Fibroblast of skin of scalp (primary cell): ENCODE measurements around the gene SLC17A4. TPM values are rescaled to one million over a fixed set of nuclear protein-coding genes. Genes with fewer than 3 reads are reported as not detected.
A peak's percentile ranks its signal among the peaks of the same experiment; 100 is the strongest.
"Not testable (repeated sequence)": the region's sequence is repeated elsewhere in the genome, so short reads cannot be mapped to it uniquely, and the experiment has no call there.

Experiments
- DNase-seq: peaks from one replicate; pipeline ENCODE4 v3.0.0-alpha.2; 2013
- polyA plus RNA-seq, 2 experiments: library from polyadenylated mRNA; unstranded; fragments of 120-200 nt; gene quantifications; one replicate each; pipeline ENCODE4 v1.2.1, GENCODE V29; 2013; ENCODE audit not compliant: insufficient read length in 2 of 2

The SLC17A4 gene, protein sequence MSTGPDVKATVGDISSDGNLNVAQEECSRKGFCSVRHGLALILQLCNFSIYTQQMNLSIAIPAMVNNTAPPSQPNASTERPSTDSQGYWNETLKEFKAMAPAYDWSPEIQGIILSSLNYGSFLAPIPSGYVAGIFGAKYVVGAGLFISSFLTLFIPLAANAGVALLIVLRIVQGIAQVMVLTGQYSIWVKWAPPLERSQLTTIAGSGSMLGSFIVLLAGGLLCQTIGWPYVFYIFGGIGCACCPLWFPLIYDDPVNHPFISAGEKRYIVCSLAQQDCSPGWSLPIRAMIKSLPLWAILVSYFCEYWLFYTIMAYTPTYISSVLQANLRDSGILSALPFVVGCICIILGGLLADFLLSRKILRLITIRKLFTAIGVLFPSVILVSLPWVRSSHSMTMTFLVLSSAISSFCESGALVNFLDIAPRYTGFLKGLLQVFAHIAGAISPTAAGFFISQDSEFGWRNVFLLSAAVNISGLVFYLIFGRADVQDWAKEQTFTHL
- not detected for polyA plus RNA-seq (2013, experiment 1 of 2; ENCODE audit: insufficient read length)
- not detected for polyA plus RNA-seq (2013, experiment 2 of 2; ENCODE audit: insufficient read length)

DNA sequence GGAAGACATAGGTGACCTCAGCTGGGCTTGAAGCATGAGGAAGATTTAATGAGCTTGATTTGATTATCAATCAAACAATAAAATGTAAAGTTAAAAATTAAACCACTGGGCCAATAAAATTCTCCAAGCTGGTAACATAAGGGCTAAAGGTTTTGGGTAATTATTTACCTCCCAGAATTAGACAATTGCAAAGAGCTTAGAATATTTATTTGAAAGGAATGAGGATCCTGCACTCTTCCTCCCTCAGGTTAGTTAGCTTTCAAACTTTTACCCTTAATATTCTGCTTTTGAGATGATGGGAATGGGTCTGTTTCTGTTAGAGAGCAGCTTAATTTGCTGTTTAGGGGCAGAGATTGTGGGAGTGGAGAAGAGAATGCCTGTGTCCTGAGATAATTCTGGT lies at the start of gene SLC17A4:
SLC17A4 (plus strand) TSS at position 208 of the 400 bp plus-strand sequence. CDS start 7,221 bp downstream, outside the sequence.
- no peak for DNase-seq

DNA sequence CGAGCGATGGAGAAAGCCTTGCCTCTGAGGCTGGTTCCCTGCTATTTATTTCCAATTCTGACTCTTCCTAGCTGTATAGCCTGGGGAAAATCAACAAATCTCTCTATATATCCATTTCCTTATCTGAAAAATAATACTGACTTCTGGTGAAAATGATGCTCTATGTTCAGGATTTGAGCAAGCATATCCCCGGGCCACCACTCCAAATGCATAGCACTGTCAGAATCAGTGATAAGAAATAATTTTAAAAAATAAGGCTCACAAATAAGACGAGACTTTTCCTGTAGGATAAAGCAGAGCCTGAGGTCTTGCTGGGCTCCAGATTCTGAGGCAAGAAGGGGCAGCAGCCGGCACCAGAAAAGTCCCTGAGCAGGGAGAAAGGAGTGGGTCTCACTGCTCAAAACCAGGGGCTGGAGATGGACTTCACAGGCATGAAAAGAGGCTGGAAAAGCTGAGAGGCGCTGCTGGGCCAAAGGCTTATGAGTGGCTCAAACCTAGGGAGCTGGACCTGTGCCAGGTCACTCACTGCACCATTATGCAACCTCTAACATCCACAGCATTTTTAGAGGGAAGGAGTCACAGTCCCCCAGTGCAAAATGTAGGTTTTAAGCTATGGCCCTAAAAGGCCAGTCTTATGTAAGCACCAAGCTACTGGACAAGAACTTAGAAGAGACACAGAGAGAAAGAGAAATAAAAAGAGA lies 48.1 kb upstream of the SLC17A4 start:
- peak; percentile 2 for DNase-seq

DNA sequence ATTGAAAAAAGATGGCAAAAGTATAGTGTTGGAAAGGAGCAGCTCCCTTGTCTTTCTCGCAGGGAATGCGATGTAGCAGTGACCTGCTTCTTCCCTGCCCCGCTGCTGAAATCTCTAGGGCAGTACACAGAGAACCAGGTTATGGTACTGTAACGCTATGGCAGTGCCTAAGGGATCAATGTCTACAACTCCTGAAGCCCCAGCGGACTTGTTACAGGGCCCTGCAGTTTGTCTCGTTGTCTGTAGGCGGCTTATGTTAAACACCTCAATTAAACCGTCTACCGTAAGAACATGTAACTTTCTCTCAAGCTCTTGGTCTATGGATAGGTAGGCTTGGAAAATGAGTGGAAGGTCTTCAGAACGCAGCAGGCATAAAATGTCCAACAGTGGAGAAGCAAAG lies 44.8 kb upstream of the SLC17A4 start:
- DNase-seq = no peak

DNA sequence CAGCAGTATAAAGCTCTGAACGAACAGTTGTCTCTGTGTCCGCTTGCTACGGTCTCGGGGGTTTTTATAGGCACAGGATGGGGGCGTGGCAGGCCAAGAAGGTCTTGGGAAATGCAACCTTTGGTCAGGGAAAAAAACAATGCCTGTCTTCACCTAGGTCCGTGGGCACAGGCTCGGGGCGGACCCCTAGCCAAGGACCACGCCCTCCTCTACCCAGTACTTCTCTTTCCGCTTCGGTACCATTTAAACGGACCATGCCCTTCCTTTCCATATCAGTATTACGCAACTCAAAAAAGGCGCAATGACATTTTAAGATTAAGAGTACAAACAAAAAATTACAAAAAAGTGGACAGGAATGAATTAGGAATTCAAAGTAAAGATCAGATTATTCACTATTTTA lies 44.3 kb upstream of the SLC17A4 start:
- no peak for DNase-seq

DNA sequence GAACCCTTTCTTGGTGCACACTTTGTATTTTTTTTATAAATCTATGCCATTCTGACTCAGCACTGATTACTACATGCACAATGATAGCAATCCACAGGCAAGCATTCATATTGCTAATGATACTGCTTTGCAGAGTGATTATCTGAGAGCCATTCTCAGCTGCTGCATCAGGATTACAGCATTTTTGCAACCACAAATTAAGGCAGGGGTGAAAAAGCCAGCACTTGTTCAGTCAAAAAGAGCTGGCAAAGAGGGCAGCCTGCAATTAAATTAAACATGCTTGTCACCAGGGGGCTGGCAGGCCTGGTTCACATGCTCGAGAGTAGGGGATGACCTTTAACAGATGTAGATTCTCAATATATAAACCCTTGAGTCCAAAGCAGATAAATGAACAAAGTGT lies 40.7 kb upstream of the SLC17A4 start:
- DNase-seq = no peak

DNA sequence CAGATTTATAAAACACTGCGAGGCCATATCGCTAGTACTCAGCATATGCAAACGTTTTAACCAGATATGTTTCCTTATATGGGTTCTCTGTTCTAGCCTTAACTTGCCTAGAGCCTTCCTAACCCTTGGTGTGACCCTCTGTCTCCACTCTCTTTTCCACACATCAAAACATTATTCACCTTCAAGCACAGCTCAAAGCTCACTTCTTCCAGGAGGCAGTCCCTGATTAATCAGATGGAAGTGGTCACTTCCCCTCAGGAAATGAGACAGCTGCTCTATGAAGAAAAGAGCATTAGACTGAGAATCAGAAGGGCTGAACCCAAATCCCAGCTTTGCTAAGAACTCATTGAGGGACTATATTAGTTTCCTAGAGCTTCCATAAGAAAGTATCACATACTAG lies 39.8 kb upstream of the SLC17A4 start:
- no peak for DNase-seq

DNA sequence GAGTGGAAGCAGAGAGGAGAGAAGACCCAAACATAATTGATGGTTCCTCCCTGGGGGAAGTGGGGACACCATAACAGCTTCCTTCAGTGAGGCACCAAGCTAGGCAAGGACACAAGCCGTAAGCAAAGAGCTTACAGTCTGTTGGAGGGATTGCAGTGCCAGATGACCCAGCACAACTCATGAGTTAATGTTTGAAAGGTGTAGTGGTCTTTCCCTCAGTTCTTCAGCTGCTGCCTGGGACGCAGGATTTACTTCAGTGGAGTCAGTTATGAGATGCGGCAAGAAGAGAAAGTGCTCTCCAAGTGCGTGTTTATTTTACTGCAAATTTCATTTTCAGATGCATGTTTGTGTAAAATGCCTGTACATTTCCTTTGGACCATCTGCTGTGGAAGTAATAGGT lies 38.7 kb upstream of the SLC17A4 start:
- DNase-seq = no peak

DNA sequence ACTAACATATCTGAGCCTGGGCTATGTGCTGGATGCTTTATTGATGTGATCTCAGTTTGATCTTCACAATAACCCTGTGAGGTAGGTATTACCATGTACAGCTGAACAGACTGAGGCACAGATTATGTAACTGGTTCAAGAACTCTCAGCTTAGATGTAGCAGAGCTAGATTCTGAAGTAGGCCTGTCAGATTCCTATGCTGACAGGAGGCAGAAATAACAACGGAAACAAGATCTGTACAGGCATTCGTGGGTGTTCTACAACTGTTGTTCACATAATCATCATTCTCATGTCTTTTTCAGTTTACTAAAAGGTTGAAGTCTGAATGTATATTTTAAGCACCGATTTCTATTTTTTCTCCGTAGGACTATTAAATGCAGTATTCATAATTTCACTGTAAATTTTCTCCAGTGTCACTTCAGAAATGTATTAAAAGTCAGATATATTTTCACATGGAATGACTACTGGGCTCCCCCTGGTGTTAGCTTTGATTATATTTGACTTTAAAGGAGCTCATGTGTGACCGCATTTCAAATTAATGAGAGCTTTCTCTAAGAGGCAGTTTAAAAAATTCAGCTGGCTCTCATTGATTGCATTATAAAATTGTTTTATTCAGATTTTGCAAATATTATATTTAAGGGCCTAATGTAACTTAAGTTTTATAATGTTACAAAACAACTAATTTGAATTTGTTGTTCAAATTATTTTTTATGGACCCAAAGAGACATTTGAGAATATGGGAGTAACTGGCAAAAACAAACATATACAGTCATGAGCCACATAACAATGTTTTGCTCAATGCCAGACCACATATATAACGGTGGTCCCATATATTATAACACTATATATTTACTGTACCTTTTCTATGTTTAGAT lies 36.4 kb upstream of the SLC17A4 start:
- peak; percentile 39 for DNase-seq

DNA sequence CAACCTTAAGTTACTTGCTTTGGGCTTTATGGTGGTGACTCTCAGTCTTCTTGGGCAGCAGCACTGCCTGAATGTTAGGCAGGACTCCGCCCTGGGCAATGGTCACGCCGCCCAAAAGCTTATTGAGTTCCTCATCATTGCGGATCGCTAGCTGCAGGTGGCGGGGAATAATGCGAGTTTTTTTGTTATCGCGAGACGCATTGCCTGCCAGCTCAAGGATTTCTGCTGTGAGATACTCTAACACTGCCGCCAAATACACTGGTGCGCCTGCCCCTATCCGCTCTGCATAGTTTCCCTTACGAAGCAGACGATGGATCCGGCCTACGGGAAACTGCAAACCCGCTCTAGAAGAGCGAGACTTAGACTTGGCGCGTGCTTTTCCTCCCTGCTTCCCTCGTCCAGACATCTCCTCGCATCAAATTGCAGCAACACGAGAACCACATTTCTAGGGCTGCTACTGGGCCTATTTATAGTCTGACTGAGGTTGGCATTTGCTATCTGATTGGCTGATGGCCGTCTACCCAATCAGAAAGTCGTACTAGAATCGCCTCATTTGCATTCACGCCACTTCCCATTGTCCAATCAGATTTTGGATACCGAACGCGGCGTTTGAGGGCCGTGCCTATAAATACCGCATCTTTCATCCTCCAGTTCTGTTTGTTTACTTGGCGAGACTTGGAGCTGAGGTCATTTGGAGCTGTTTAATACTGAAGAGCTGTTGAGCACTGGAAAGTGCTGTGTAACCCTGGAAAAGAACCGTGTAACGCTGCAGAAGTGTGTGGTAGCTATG lies 28.2 kb upstream of the SLC17A4 start:
- DNase-seq = no peak

DNA sequence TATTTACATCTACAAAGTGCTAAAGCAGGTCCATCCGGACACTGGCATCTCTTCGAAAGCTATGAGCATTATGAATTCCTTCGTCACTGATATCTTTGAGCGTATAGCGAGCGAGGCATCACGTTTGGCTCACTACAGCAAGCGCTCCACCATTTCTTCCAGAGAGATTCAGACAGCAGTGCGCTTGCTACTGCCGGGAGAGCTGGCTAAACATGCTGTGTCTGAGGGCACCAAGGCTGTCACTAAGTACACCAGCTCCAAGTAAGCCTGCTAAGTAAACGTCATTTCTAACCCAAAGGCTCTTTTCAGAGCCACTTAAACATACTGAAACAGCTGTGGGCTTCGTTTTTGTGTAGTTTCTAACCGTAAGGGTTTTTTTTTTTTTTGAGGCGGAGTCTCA lies 27.5 kb upstream of the SLC17A4 start:
- no peak for DNase-seq

DNA sequence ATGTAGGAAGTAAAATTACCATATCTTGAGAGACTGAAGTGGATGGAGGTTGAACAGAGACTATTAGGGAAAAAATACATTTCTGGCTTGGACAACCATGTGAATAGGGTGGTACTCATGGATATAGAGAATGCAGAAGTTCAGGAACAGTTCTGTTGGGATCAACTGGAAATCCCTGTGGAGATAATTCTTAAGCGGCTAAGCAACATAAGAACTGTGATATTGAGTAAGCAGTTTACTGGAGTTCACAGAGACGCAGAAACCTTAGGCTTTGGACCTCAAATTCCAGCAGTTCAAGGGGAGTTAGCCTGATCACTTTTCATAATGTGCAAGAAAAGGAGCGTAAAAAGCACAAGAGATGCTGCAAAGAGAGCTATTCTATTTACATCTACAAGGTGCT lies 23.6 kb upstream of the SLC17A4 start:
- no peak for DNase-seq

DNA sequence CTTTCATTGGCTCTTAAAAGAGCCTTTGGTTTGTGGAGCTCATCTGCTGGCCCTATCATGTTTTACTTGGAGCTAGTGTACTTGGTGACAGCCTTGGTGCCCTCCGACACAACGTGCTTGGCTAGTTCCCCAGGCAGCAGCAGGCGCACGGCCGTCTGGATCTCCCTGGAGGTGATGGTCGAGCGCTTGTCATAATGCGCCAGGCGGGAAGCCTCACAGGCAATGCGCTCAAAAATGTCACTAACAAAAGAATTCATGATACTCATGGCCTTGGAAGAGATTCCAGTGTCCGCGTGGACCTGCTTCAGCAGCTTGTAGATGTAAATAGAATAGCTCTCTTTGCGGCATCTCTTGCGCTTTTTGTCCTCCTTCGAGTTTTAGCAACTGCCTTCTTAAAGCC lies 22.8 kb upstream of the SLC17A4 start:
- no peak for DNase-seq

DNA sequence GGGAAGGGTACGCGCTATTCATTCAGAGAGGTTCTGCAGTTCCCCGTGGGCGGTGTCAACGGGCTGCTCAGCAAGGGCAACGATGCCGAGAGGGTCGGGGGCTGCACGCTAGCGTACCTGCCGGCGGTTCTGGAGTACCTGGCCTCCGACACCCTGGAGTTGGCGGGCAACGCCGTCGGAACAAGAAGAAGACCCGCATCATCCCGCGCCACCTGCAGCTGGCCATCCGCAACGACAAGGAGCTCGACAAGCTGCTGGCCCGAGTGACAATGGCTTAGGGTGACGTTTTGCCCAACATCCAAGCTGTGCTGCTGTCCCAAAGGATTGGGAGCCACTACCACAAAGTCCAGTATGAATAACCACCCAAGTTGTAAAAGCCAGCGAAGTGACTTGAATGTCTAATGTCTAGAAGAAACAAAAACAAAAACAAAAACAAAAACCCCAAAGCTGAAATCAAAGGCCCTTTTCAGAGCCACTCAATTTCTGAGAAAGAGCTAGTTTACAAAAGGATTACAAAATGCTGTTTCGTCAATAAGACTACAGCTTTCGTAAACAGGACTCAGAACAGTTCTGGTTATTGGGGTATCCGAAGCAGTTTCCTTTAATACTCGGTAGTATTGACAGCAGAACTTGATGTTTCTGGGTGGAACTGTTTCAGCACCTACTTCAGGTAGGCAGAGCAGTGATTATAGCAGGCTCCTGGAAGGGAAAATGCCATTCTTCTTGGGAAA lies 21.9 kb upstream of the SLC17A4 start:
- DNase-seq = no peak

DNA sequence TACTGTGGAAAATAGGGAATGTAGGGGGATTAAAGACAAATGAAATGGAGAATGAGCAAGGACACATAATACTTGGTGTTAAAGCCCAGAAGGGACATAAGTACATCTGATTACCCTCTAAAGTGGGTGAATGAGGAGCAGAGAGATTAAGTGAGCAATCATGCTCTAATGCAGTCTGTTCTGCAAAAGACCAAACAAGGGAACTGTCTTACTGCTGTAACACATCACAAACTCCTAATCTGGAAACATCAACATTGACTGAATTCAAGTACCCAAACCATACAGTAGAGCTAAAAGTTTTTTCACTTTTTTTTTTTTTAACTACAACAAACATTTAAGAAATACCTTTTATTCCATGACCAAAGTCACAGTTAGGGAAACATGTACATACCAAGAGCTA lies 19.3 kb upstream of the SLC17A4 start:
- no peak for DNase-seq

DNA sequence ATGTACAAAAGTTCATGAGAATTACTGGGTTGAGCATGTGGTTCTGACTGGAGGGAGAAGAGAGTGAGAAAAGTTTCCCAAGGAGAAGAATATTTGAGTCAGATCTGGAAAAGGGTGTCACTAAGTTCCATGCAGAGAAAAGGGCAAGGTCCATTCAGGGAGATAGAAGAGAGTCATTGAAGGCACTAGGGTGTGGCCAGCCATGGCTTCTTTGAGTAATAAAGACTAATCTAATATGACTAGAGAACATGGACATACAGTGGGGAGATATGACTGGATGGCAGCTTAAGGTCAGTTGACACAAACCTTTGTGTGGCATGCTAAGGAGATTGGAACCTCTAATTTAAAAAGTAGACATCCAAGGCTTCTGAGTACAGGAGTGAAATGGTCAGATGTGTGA lies 10.7 kb upstream of the SLC17A4 start:
- DNase-seq = no peak

DNA sequence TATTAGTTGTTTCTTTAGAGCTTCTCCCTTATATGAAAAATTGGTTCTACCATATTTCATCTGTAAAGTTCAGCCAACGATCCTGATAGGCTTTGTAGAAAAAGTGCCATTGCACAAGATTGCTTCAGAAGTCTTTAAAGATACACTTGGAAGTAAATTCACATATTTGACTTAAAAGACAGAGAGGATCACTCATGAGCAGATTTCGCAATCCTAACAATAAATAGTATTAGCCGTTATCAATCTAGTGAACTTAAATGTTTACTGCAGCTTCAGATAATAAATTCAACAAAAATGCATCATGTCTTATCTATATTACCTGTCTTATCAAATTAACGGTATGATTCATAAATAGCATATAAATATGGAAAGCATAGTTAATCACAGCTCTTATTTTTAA lies 8.7 kb upstream of the SLC17A4 start:
- no peak for DNase-seq

DNA sequence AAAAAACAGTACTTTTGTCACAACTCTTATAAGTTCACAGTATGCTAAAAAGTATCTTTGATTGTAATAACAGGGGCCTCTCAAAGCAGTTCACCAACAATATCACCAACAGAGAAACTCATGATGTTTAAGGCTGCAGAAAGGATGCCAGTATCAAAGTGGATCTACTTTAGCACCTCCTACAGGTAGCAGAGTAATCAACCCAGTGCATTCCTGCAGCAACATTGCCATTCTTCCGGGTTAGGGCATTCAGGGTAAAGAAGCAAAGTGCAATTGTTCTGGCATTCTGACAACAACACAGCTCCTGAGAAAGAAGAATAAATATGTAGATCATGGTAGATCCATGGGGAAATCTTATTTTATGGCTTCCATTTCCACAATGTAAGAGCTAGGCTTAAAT lies 7.6 kb upstream of the SLC17A4 start:
- no peak for DNase-seq

DNA sequence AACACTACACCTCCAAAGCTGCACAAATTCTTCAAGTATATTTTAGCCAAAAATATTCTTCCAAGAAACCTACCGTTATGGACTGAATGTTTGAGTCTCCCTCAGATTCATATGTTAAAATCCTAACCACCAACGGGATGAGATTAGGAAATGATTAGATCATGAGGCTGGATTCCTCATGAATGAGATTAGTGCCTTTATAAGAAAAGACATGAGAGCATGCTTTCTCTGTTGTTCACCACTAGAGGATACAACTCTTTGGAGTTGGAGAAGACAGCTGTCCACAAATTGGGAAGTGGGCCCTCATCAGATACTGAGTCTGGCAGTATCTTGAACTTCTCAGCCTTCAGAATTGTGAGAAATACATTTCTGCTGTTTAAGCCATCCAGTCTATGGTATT lies 7.1 kb upstream of the SLC17A4 start:
- DNase-seq = no peak

DNA sequence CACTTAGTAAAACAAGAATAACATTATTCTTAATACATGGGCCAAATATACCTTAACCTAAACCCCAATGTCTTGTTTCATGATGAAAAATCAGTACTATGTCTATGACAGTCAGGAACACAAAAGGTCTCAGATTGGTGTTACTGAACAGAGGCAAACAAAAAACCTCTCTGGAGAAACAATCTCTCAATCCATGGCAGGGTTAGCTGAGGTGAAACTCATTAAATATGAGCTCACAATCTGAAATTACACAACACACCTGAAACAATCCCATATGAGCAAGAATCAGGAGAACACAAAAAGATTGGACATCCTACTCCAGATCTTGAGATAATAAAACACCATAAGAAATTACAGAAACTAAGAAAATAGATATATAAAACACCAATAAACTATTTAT lies 6.5 kb upstream of the SLC17A4 start:
- no peak for DNase-seq

DNA sequence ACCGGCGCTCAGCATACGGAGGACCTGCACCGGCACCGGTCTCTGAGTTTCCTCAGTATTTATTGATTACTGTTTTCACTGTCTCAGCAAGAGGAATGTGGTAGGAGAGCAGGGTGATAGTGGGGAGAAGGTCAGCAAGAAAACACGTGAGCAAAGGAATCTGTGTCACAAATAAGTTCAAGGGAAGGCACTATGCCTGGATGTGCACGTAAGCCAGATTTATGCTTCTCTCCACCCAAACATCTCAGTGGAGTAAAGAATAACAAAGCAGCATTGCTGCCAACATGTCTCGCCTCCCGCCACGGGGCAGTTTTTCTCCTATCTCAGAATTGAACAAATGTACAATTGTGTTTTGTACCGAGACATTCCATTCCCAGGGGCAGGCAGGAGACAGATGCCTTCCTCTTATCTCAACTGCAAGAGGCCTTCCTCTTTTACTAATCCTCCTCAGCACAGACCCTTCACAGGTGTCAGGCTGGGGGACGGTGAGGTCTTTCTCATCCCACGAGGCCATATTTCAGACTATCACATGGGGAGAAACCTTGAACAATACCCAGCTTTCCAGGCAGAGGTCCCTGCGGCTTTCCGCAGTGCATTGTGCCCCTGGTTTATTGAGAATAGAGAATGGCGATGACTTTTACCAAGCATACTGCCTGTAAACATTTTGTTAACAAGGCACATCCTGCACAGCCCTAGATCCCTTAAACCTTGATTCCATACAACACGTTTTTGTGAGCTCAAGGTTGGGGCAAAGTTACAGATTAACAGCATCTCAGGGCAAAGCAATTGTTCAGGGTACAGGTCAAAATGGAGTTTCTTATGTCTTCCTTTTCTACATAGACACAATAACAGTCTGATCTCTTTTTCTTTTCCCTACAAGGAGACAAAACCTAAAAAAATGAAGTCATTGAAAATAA lies 5.7 kb upstream of the SLC17A4 start:
- DNase-seq = not testable (repeated sequence)
